HUDEP-2 (cell line): ENCODE results near the gene PPP1R16B.

ENCODE experiments used
- DNase-seq, 76 experiments: peaks; one replicate each; lab custom pipeline; 2025; ENCODE audit not compliant: unreplicated experiment in 76 of 76; lab: John Stamatoyannopoulos, UW

PPP1R16B gene

GRCh38 chr20:38805502-38805957, at the start of gene PPP1R16B:
Gene PPP1R16B, plus strand, starts transcription at chr20:38805697. Its CDS starts 30,229 bp downstream, at chr20:38835926.
- DNase-seq = peak in 1 of 76 experiments; percentile 4

GRCh38 chr20:38757145-38757775, 48.2 kb upstream of the PPP1R16B start:
- DNase-seq = no peak

GRCh38 chr20:38759106-38759505, 46.4 kb upstream of the PPP1R16B start:
- DNase-seq = no peak

GRCh38 chr20:38760978-38761377, 44.5 kb upstream of the PPP1R16B start:
- DNase-seq = no peak

- no peak for DNase-seq
Observed at GRCh38 chr20:38762174-38762573, 43.3 kb upstream of the PPP1R16B start.

GRCh38 chr20:38763616-38764015, 41.9 kb upstream of the PPP1R16B start:
- no peak for DNase-seq

GRCh38 chr20:38764567-38765318, 40.8 kb upstream of the PPP1R16B start:
- DNase-seq = peak in 60 of 76 experiments; percentile 5 to 77 (median 39)

GRCh38 chr20:38766071-38766470, 39.4 kb upstream of the PPP1R16B start:
- no peak for DNase-seq

GRCh38 chr20:38769376-38770295, 35.9 kb upstream of the PPP1R16B start:
- no peak for DNase-seq

- DNase-seq = no peak
Observed at GRCh38 chr20:38770546-38770945, 35.0 kb upstream of the PPP1R16B start.

- no peak for DNase-seq
Observed at GRCh38 chr20:38770970-38771369, 34.5 kb upstream of the PPP1R16B start.

- DNase-seq = no peak
Observed at GRCh38 chr20:38771621-38772020, 33.9 kb upstream of the PPP1R16B start.

GRCh38 chr20:38774167-38774566, 31.3 kb upstream of the PPP1R16B start:
- no peak for DNase-seq

GRCh38 chr20:38776363-38776762, 29.1 kb upstream of the PPP1R16B start:
- DNase-seq = no peak

GRCh38 chr20:38779247-38780097, 26.0 kb upstream of the PPP1R16B start:
- no peak for DNase-seq

GRCh38 chr20:38782275-38782674, 23.2 kb upstream of the PPP1R16B start:
- no peak for DNase-seq

- no peak for DNase-seq
Observed at GRCh38 chr20:38787870-38788269, 17.6 kb upstream of the PPP1R16B start.

- no peak for DNase-seq
Observed at GRCh38 chr20:38789503-38790199, 15.8 kb upstream of the PPP1R16B start.

- DNase-seq = no peak
Observed at GRCh38 chr20:38790200-38791053, 15.1 kb upstream of the PPP1R16B start.
